PC-3 (cell line): ENCODE measurements around the gene TSPEAR. TPM values are rescaled to one million over a fixed set of nuclear protein-coding genes. Genes with fewer than 3 reads are reported as not detected.

ENCODE experiments used
- ATAC-seq: fragments of 200-7000 bp; cut with Tn5 transposase; 2 replicates; pipeline ENCODE4 v1.9.1; 2020; ENCODE audit warnings: mild to moderate bottlenecking, moderate library complexity
- BruUV-seq: library from RNA; stranded (reverse); fragments of 400-500 nt; replicated peaks from 2 replicates; lab custom pipeline; 2021; lab: Mats Ljungman, UMichigan
- CTCF ChIA-PET: fragments of 300-600 bp; sonication (Branson Sonifier 250); formaldehyde crosslinking; loops from one replicate; lab custom pipeline; 2022; ENCODE audit warnings: antibody characterized with exemption; lab: Charles Lee
- POLR2A ChIA-PET: fragments of 300-600 bp; sonication (Branson Sonifier 250); formaldehyde crosslinking; loops from one replicate; lab custom pipeline; 2022; ENCODE audit warnings: antibody characterized with exemption; ENCODE audit not compliant: unreplicated experiment; lab: Charles Lee
- DNase-seq: peaks from one replicate; pipeline ENCODE4 v3.0.0-alpha.2; 2015
- H2AFZ ChIP-seq: fragments of 300-600 bp; sonication (generic); 2 replicates; pipeline ENCODE4 v1.6.0; 2016; ENCODE audit warnings: antibody characterized with exemption, low read length
- H3F3A ChIP-seq: fragments of 300-600 bp; sonication (generic); one replicate; pipeline ENCODE4 v1.6.0; 2017; ENCODE audit warnings: antibody characterized with exemption, low read length, control low read depth, mild to moderate bottlenecking; ENCODE audit not compliant: unreplicated experiment
- H3K27ac ChIP-seq: fragments of 300-600 bp; sonication (generic); 2 replicates; pipeline ENCODE4 v1.5.1; 2016; ENCODE audit warnings: mild to moderate bottlenecking, low read length
- H3K27me3 ChIP-seq: fragments of 300-600 bp; sonication (generic); 2 replicates; pipeline ENCODE4 v1.6.1; 2016; ENCODE audit warnings: low read length, mixed read lengths
- H3K36me3 ChIP-seq: fragments of 300-600 bp; sonication (generic); 2 replicates; pipeline ENCODE4 v1.6.1; 2016; ENCODE audit warnings: low read depth, mixed run types, low read length, mixed read lengths
- H3K4me1 ChIP-seq: fragments of 300-600 bp; sonication (generic); 2 replicates; pipeline ENCODE4 v1.5.1; 2016; ENCODE audit warnings: low read length; ENCODE audit not compliant: insufficient read depth
- H3K4me2 ChIP-seq: fragments of 300-600 bp; sonication (generic); 2 replicates; pipeline ENCODE4 v1.6.0; 2016; ENCODE audit warnings: low read length
- H3K4me3 ChIP-seq: fragments of 300-600 bp; sonication (generic); 2 replicates; pipeline ENCODE4 v1.5.1; 2016; ENCODE audit warnings: mild to moderate bottlenecking, low read length, mixed read lengths
- H3K79me2 ChIP-seq: fragments of 300-600 bp; sonication (generic); 2 replicates; pipeline ENCODE4 v1.6.1; 2017; ENCODE audit warnings: low read length, mixed read lengths
- H3K9ac ChIP-seq: fragments of 300-600 bp; sonication (generic); 2 replicates; pipeline ENCODE4 v1.6.0; 2016; ENCODE audit warnings: mild to moderate bottlenecking, low read length
- H3K9me2 ChIP-seq: fragments of 300-600 bp; sonication (generic); replicated peaks from 2 replicates; pipeline ENCODE4 v1.6.1; 2016; ENCODE audit warnings: mixed run types, low read length, mixed read lengths
- H3K9me3 ChIP-seq: fragments of 300-600 bp; sonication (generic); 2 replicates; pipeline ENCODE4 v1.6.1; 2016; ENCODE audit warnings: low read length, mixed read lengths
- H4K20me1 ChIP-seq: fragments of 300-600 bp; sonication (generic); 2 replicates; pipeline ENCODE4 v1.6.1; 2016; ENCODE audit warnings: low read length, mixed read lengths
- CTCF ChIP-seq: fragments of 300-600 bp; sonication (generic); conservative IDR thresholded peaks from 2 replicates; pipeline ENCODE4 v1.5.1; 2017; ENCODE audit warnings: antibody characterized with exemption, low read depth, mild to moderate bottlenecking, low read length
- EZH2 ChIP-seq: fragments of 300-600 bp; sonication (generic); IDR thresholded peaks from one replicate; pipeline ENCODE4 v1.6.1; 2017; ENCODE audit warnings: antibody characterized with exemption, mild to moderate bottlenecking, low read length; ENCODE audit not compliant: unreplicated experiment
- EZH2phosphoT487 ChIP-seq: fragments of 300-600 bp; sonication (generic); IDR thresholded peaks from 2 replicates; pipeline ENCODE4 v1.6.1; 2018; ENCODE audit warnings: mild to moderate bottlenecking, antibody characterized with exemption, low read length, borderline replicate concordance
- intact Hi-C: fragments of 100-400 bp; cut with micrococcal nuclease; formaldehyde crosslinking; loops from 2 replicates; pipeline ENCODE4 v1.9.0; 2023
- total RNA-seq: library from RNA; depleted of rRNA; stranded (reverse); fragments of >200 nt; gene quantifications from 2 replicates; pipeline ENCODE4 v1.2.3, GENCODE V29; 2014

The TSPEAR gene
- total RNA-seq, 1 experiment from 2014 or later: 2.1 TPM

- H3K27me3 ChIP-seq: no peaks in the 10 kb centered on the region
- TF ChIP-seq CTCF: no peak
- TF ChIP-seq EZH2phosphoT487: no peak
- TF ChIP-seq EZH2: no peak
- intact Hi-C loops: no loop called here
- DNase-seq (no peak), ATAC-seq (no peak)
- no peaks in the 10 kb centered on the region for H4K20me1 ChIP-seq
- POLR2A ChIA-PET: no interaction called here
- H3K9ac ChIP-seq: no peak within 1 kb of the TSS
- no peaks in the 10 kb centered on the region for H3K79me2 ChIP-seq
- no peaks in the 10 kb centered on the region for H3K36me3 ChIP-seq
- no peak within 1 kb of the TSS for H3K4me2 ChIP-seq
- CTCF ChIA-PET: no interaction called here
- no peak within 1 kb of the TSS for H3K27ac ChIP-seq
- H3K4me1 ChIP-seq: no peaks in the 10 kb centered on the region
- no peaks in the 10 kb centered on the region for H3F3A ChIP-seq
- no peak within 1 kb of the TSS for H2AFZ ChIP-seq
- no peak within 1 kb of the TSS for H3K4me3 ChIP-seq
- peaks cover 10% of the 10 kb centered on the region for H3K9me3 ChIP-seq
- no peaks in the 10 kb centered on the region for H3K9me2 ChIP-seq
- no TSS peak for BruUV-seq
These were observed 84.7 kb downstream of the TSPEAR start, which contains the start of gene KRTAP10-9 for GRCh38 chr21:44626673-44627143. Gene KRTAP10-9, plus strand, starts transcription at chr21:44627093. Its CDS starts 79 bp downstream, at chr21:44627172.

GRCh38 chr21:44626262-44626661 is 85.1 kb downstream of the TSPEAR start:
- no peak for ATAC-seq
- no peak for DNase-seq
- Histone ChIP-seq H3F3A (no peaks in the 10 kb centered on the region), H3K27me3 (no peaks in the 10 kb centered on the region), H3K27ac (no peak overlapping the region), H3K9me2 (no peaks in the 10 kb centered on the region), H4K20me1 (no peaks in the 10 kb centered on the region), H2AFZ (no peak overlapping the region), H3K4me2 (no peak overlapping the region), H3K4me1 (no peaks in the 10 kb centered on the region), H3K79me2 (no peaks in the 10 kb centered on the region), H3K36me3 (no peaks in the 10 kb centered on the region), H3K9me3 (peaks cover 10% of the 10 kb centered on the region), H3K4me3 (no peak overlapping the region), H3K9ac (no peak overlapping the region)
- TF ChIP-seq EZH2 (no peak), EZH2phosphoT487 (no peak), CTCF (no peak)
- no TSS peak for BruUV-seq
- ChIA-PET CTCF (no interaction called here), POLR2A (no interaction called here)
- intact Hi-C loops: no loop called here

- DNase-seq: no peak
- Histone ChIP-seq H3K27me3 (no peaks in the 10 kb centered on the region), H3K9me2 (no peaks in the 10 kb centered on the region), H3K9ac (no peak overlapping the region), H3K9me3 (peaks cover 12% of the 10 kb centered on the region), H3K4me2 (no peak overlapping the region), H4K20me1 (no peaks in the 10 kb centered on the region), H3F3A (no peaks in the 10 kb centered on the region), H3K4me1 (no peaks in the 10 kb centered on the region), H3K4me3 (no peak overlapping the region), H3K27ac (no peak overlapping the region), H3K79me2 (no peaks in the 10 kb centered on the region), H3K36me3 (no peaks in the 10 kb centered on the region), H2AFZ (no peak overlapping the region)
- no TSS peak for BruUV-seq
- ChIA-PET POLR2A (no interaction called here), CTCF (no interaction called here)
- ATAC-seq: no peak
- intact Hi-C loops: no loop called here
- TF ChIP-seq CTCF: no peak
- no peak for TF ChIP-seq EZH2phosphoT487
- no peak for TF ChIP-seq EZH2
These were observed 85.6 kb downstream of the TSPEAR start for GRCh38 chr21:44625756-44626155.
